Neutrophil (primary cell): ENCODE results near the gene INHBA.

ENCODE experiments used
- H3K27ac ChIP-seq: fragments of 200-600 bp; sonication (generic); 2 replicates; pipeline ENCODE4 v1.5.1; 2016; ENCODE audit warnings: mild to moderate bottlenecking, moderate library complexity
- H3K27me3 ChIP-seq: fragments of 200-600 bp; sonication (generic); 2 replicates; pipeline ENCODE4 v1.6.0; 2016; ENCODE audit warnings: mild to moderate bottlenecking
- H3K36me3 ChIP-seq: fragments of 200-600 bp; sonication (generic); 2 replicates; pipeline ENCODE4 v1.5.1; 2017
- H3K4me1 ChIP-seq, 2 experiments: fragments of 200-600 bp in 1 of 2; sonication (generic) in 1 of 2; 1 replicate in 1 of 2; 2 replicates in 1 of 2; pipeline versions ENCODE4 v1.5.1 to v1.6.1; 2013 to 2016; ENCODE audit warnings: low read depth in 1 of 2, low read length in 1 of 2, mild to moderate bottlenecking in 1 of 2, moderate library complexity in 1 of 2; ENCODE audit not compliant: control insufficient read depth in 1 of 2, insufficient read depth in 1 of 2
- H3K4me3 ChIP-seq, 2 experiments: fragments of 200-600 bp in 1 of 2; sonication (generic) in 1 of 2; 1 replicate in 1 of 2; 2 replicates in 1 of 2; pipeline ENCODE4 v1.5.1; 2013 to 2016; ENCODE audit warnings: low read depth in 1 of 2, low read length in 1 of 2, mild to moderate bottlenecking in 1 of 2, moderate library complexity in 1 of 2
- H3K9me3 ChIP-seq: fragments of 200-600 bp; sonication (generic); 2 replicates; pipeline ENCODE4 v1.5.1; 2016
- TF ChIP-seq, protein P1 (sequence below): fragments of 200-600 bp; sonication (generic); IDR thresholded peaks from 2 replicates; pipeline ENCODE4 v1.5.1; 2016; ENCODE audit warnings: antibody characterized with exemption

The INHBA gene

DNA sequence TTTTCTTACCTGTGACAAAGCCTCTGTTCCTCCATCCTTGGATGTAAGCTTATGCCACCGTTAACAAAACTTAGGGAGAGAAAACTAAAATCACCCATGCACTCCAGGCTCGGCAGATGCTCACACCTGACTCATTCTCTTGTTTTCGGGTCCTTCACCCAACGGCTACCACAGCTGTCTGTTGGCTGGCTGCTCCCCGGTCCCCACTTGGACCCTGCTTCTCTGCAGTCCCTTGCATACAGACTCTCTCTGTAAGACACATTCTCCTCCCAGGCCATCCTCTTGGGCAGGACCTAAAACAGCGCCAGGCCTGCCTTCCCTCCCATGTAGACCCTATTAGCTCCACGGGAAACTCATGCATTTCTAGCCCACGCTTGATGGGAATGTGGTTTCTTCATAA, 12.1 kb upstream of the INHBA start:
- H3K27ac ChIP-seq, result no peak overlapping the region
- no peaks in the 10 kb centered on the region for H3K27me3 ChIP-seq

DNA sequence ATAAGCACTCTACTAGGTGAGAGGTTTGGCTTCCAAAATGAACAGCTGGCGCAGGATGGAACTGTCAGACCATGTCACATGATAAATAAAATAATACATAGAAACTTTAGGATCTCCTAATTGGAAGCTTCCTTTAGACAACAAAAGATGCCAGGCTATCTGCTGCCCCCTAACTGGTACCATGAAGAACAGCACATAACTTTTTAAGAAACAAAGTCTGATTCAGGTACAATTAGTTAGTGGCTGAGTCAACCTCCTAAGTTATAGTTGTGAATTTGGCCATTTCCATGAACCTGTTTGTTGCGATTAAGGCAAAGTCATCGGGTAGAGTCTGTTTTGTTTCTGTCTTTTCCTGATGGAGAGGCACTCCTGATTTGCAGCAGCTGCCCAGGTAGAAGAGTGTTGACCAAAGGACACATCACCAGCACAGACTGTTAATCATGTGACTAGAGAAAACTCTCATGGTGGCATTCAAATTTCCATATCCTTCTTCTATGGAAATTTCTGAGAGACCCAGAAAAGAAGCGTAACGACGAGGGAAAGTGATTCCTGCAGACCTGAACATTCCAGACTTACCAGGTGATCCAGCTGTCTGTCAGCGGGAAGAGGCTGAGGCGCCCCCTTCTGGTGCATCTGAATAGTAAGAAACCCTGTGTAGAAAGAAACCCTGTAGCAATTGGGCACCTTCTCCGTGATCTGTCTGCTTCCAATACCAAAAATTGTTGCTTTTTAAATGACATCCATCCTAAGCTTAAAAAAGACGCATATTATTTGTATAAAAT, 8.6 kb upstream of the INHBA start:
- H3K36me3 ChIP-seq, result no peaks in the 10 kb centered on the region
- no peak overlapping the region for H3K4me3 ChIP-seq
- H3K27me3 ChIP-seq, result no peaks in the 10 kb centered on the region
- peaks cover 24 to 25% of the 10 kb centered on the region in 2 experiments for H3K4me1 ChIP-seq
- no peak overlapping the region for H3K27ac ChIP-seq
- no peaks in the 10 kb centered on the region for H3K9me3 ChIP-seq
- TF ChIP-seq, protein P1, sequence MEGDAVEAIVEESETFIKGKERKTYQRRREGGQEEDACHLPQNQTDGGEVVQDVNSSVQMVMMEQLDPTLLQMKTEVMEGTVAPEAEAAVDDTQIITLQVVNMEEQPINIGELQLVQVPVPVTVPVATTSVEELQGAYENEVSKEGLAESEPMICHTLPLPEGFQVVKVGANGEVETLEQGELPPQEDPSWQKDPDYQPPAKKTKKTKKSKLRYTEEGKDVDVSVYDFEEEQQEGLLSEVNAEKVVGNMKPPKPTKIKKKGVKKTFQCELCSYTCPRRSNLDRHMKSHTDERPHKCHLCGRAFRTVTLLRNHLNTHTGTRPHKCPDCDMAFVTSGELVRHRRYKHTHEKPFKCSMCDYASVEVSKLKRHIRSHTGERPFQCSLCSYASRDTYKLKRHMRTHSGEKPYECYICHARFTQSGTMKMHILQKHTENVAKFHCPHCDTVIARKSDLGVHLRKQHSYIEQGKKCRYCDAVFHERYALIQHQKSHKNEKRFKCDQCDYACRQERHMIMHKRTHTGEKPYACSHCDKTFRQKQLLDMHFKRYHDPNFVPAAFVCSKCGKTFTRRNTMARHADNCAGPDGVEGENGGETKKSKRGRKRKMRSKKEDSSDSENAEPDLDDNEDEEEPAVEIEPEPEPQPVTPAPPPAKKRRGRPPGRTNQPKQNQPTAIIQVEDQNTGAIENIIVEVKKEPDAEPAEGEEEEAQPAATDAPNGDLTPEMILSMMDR, result peak; percentile 45

More for the DNA sequence above, 12.1 kb upstream of the INHBA start:
- TF ChIP-seq, protein P1, result no peak
- no peaks in the 10 kb centered on the region for H3K9me3 ChIP-seq
- no peak overlapping the region for H3K4me3 ChIP-seq
- H3K4me1 ChIP-seq, result no peaks in the 10 kb centered on the region
- H3K36me3 ChIP-seq, result no peaks in the 10 kb centered on the region

DNA sequence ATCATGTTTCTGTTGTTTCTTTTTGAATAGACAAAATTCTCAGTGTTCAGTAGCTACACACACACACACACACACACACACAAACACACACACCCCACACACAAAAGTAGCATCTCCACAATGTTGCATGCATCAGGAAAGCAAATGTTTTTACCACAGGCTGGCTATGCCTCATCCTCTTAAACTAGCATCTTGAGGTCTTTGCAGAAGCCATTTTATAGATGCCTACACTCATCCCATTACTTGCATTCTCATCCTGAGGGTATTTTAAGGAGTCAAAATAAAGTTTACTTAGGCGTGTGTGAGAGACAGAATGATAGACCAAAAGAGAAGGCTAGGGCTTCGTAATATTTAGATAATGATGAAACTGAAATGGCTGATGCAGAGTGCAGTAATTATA, 7.9 kb upstream of the INHBA start:
- H3K9me3 ChIP-seq, result no peaks in the 10 kb centered on the region

DNA sequence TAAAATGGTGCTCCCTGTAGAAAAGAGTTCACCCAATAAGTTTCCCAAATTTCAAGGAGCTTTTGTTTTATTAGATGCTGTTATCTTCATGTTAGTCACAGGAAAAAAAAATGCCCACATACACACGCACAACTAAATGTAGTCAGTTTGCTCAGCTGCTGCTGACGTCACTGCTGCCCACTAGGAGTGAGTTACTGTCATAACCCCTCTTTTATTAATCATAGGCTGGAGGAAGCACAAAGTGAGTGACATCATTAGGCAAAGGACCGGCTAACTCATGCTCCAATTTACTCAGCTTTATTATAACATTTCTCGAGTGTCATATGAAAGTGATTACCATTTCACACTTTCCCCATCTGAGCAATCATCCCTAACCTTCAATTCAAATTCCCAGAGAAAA, 6.7 kb upstream of the INHBA start:
- H3K27ac ChIP-seq, result peak overlapping the region; percentile 19
- TF ChIP-seq, protein P1, result no peak

More for the DNA sequence above, 7.9 kb upstream of the INHBA start:
- no peak overlapping the region for H3K4me3 ChIP-seq
- H3K4me1 ChIP-seq, result peaks cover 31 to 32% of the 10 kb centered on the region in 2 experiments
- no peaks in the 10 kb centered on the region for H3K36me3 ChIP-seq
- no peaks in the 10 kb centered on the region for H3K27me3 ChIP-seq
- TF ChIP-seq, protein P1, result no peak
- H3K27ac ChIP-seq, result no peak overlapping the region

DNA sequence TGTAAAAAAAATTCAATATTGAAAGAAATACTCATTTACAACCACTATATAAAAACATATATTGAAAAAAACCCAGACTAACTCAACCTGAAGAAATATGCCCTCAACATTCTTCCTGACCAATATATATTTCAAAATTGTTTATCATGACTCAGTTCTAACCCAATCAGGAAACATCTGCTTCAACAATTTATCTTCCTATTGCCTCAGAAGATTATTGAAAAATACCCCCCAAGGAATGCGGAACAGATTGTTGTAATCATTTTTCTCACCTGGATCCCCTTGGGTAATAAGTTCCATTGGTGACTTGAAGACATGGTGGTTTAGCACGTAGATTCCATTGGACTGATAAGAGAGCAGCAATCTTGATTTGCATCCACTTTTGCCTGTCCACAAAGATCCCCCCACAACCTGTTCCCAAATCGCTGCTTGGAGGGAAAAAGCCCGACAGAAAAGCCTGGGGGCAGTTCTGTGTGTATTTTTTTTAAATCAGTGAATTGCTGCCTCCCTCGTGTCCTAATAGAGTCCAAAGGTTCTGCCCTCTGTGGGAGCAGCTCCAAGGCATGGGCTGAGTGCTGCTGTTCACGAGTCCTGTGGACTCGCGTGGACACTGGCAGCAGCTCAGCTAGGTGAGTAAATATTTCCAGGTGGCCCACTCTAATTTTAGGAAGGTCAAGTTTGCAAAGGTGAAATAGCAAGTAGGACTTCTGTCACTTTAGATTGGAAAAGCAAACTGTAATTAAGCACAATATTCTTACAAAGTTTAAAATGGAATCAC, 5.9 kb upstream of the INHBA start:
- Histone ChIP-seq H3K9me3 (no peaks in the 10 kb centered on the region), H3K4me3 (no peak overlapping the region), H3K27me3 (no peaks in the 10 kb centered on the region), H3K4me1 (peaks cover 48 to 51% of the 10 kb centered on the region in 2 experiments), H3K36me3 (no peaks in the 10 kb centered on the region), H3K27ac (peak overlapping the region; percentile 32)
- TF ChIP-seq, protein P1, result no peak

More for the DNA sequence above, 6.7 kb upstream of the INHBA start:
- Histone ChIP-seq H3K36me3 (no peaks in the 10 kb centered on the region), H3K27me3 (no peaks in the 10 kb centered on the region), H3K9me3 (no peaks in the 10 kb centered on the region), H3K4me3 (no peak overlapping the region), H3K4me1 (peaks cover 40 to 43% of the 10 kb centered on the region in 2 experiments)
